ENCODE measurements around the gene LRMDA. TPM values are rescaled to one million over a fixed set of nuclear protein-coding genes. Genes with fewer than 3 reads are reported as not detected.

The LRMDA gene
- total RNA-seq, 4 donors from 2014 or later, result 0.76 to 6.4 (median 1.3) TPM

- no peak for DNase-seq (ENCODE audit: low spot score in 2 of 2)
- intact Hi-C loops (cut with DNase I; ENCODE audit: low total_unique reads), result no loop called here
- no peak overlapping the region for H3K4me3 ChIP-seq (ENCODE audit: low read depth, poor library complexity, severe bottlenecking)
- 65 to 68% methylated on average over 1 of the region's 1 CpG for WGBS, 2 donors
- TF ChIP-seq POLR2A (IDR thresholded peaks at IDR 0.05) (no peak), CTCF (IDR thresholded peaks at IDR 0.05) (no peak)
Observed at GRCh38 chr10:76124280-76124679, 692.9 kb downstream of the LRMDA start.

GRCh38 chr10:76125900-76126299 lies 694.5 kb downstream of the LRMDA start:
- no peak overlapping the region for H3K4me3 ChIP-seq (ENCODE audit: low read depth, poor library complexity, severe bottlenecking)
- TF ChIP-seq POLR2A (IDR thresholded peaks at IDR 0.05) (no peak), CTCF (IDR thresholded peaks at IDR 0.05) (no peak)
- no peak for DNase-seq (ENCODE audit: low spot score in 2 of 2)
- intact Hi-C loops (cut with DNase I; ENCODE audit: low total_unique reads), result no loop called here
- WGBS, 2 donors, result 73 to 92% methylated on average over 2 of the region's 2 CpGs

- no peak overlapping the region for H3K4me3 ChIP-seq (ENCODE audit: low read depth, poor library complexity, severe bottlenecking)
- TF ChIP-seq POLR2A (IDR thresholded peaks at IDR 0.05) (no peak), CTCF (IDR thresholded peaks at IDR 0.05) (no peak)
- DNase-seq (ENCODE audit: low spot score in 2 of 2), result no peak
- intact Hi-C loops (cut with DNase I; ENCODE audit: low total_unique reads), result no loop called here
- 94 to 96% methylated on average over 5 of the region's 5 CpGs for WGBS, 2 donors
Observed at GRCh38 chr10:76126607-76127527, 695.4 kb downstream of the LRMDA start.

GRCh38 chr10:76127984-76128589 lies 696.7 kb downstream of the LRMDA start:
- TF ChIP-seq CTCF (IDR thresholded peaks at IDR 0.05), result no peak
- TF ChIP-seq POLR2A (IDR thresholded peaks at IDR 0.05), result no peak
- DNase-seq (ENCODE audit: low spot score in 2 of 2), result no peak
- 67 to 74% methylated on average over 6 of the region's 6 CpGs for WGBS, 2 donors
- intact Hi-C loops (cut with DNase I; ENCODE audit: low total_unique reads), result no loop called here
- no peak overlapping the region for H3K4me3 ChIP-seq (ENCODE audit: low read depth, poor library complexity, severe bottlenecking)

GRCh38 chr10:76129213-76129612 lies 697.8 kb downstream of the LRMDA start:
- DNase-seq (ENCODE audit: low spot score in 2 of 2), result no peak
- H3K4me3 ChIP-seq (ENCODE audit: low read depth, poor library complexity, severe bottlenecking), result no peak overlapping the region
- intact Hi-C loops (cut with DNase I; ENCODE audit: low total_unique reads), result no loop called here
- TF ChIP-seq POLR2A (IDR thresholded peaks at IDR 0.05), result no peak
- WGBS, 2 donors, result 95 to 100% methylated on average over 2 of the region's 2 CpGs

- 82 to 86% methylated on average over 7 of the region's 7 CpGs for WGBS, 2 donors
- no peak for DNase-seq (ENCODE audit: low spot score in 2 of 2)
- intact Hi-C loops (cut with DNase I; ENCODE audit: low total_unique reads), result no loop called here
- H3K4me3 ChIP-seq (ENCODE audit: low read depth, poor library complexity, severe bottlenecking), result no peak overlapping the region
- no peak for TF ChIP-seq CTCF (IDR thresholded peaks at IDR 0.05)
- no peak for TF ChIP-seq POLR2A (IDR thresholded peaks at IDR 0.05)
Observed at GRCh38 chr10:76130892-76131291, 699.5 kb downstream of the LRMDA start.
